PFSK-1 (cell line): Measurements from ENCODE around the gene PTPRO.

Experiments
- POLR2AphosphoS5 ChIP-seq: IDR thresholded peaks from 2 replicates; pipeline ENCODE4 v1.6.1; 2012; ENCODE audit warnings: low read depth, mild to moderate bottlenecking, control low read depth, low read length, moderate library complexity
- SIN3A ChIP-seq: IDR thresholded peaks from 2 replicates; pipeline ENCODE4 v1.6.1; 2012; ENCODE audit warnings: mild to moderate bottlenecking, low read length, moderate library complexity, borderline replicate concordance; ENCODE audit not compliant: insufficient read depth
- TAF1 ChIP-seq: IDR thresholded peaks from 2 replicates; pipeline ENCODE4 v1.6.1; 2012; ENCODE audit warnings: low read length, control low read depth, borderline replicate concordance; ENCODE audit not compliant: insufficient read depth
- TF ChIP-seq, protein P1 (sequence below), 2 experiments: IDR thresholded peaks; 2 replicates each; pipeline versions ENCODE4 v1.6.1 to v1.8.0; 2011 to 2012; ENCODE audit warnings: low read depth in 2 of 2, low read length in 2 of 2, control low read depth in 1 of 2, inconsistent platforms in 1 of 2, mild to moderate bottlenecking in 1 of 2, moderate library complexity in 1 of 2; ENCODE audit not compliant: insufficient read depth in 1 of 2

DNA sequence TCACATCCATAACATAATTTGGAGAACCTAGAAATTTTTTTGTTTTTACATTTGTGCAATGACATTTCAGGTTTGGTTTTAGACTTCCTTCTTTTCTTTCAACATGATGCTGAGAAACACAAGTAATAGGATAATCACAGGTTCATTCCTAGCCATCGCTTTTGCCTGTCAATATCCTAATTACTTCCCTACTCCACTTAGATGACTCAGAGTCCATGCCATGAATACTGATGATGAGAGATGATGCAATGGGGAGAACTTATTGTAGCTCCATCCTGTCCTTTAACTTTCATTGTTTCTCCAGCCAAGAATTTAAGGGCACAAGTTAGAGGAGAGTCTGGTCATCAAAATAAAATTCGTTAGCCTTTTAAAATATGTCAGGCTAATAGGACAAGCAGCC, 101.3 kb downstream of the PTPRO start:
- TF ChIP-seq SIN3A: no peak
- no peak for TF ChIP-seq TAF1
- TF ChIP-seq, protein P1, sequence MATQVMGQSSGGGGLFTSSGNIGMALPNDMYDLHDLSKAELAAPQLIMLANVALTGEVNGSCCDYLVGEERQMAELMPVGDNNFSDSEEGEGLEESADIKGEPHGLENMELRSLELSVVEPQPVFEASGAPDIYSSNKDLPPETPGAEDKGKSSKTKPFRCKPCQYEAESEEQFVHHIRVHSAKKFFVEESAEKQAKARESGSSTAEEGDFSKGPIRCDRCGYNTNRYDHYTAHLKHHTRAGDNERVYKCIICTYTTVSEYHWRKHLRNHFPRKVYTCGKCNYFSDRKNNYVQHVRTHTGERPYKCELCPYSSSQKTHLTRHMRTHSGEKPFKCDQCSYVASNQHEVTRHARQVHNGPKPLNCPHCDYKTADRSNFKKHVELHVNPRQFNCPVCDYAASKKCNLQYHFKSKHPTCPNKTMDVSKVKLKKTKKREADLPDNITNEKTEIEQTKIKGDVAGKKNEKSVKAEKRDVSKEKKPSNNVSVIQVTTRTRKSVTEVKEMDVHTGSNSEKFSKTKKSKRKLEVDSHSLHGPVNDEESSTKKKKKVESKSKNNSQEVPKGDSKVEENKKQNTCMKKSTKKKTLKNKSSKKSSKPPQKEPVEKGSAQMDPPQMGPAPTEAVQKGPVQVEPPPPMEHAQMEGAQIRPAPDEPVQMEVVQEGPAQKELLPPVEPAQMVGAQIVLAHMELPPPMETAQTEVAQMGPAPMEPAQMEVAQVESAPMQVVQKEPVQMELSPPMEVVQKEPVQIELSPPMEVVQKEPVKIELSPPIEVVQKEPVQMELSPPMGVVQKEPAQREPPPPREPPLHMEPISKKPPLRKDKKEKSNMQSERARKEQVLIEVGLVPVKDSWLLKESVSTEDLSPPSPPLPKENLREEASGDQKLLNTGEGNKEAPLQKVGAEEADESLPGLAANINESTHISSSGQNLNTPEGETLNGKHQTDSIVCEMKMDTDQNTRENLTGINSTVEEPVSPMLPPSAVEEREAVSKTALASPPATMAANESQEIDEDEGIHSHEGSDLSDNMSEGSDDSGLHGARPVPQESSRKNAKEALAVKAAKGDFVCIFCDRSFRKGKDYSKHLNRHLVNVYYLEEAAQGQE (IDR thresholded peaks at IDR 0.05; ENCODE audit: insufficient read depth in 1 of 2, low read depth in 2 of 2, low read length in 2 of 2): peak in 1 of 2 experiments; percentile 62; a peak in 1 of 4 replicates
- TF ChIP-seq POLR2AphosphoS5: no peak
